CD4-positive, CD25-positive, alpha-beta regulatory T cell (primary cell): ENCODE results near the gene RETSAT. TPM values are rescaled to one million over a fixed set of nuclear protein-coding genes. Genes with fewer than 3 reads are reported as not detected.
"Not testable (repeated sequence)": the region's sequence is repeated elsewhere in the genome, so short reads cannot be mapped to it uniquely, and the experiment has no call there.

Experiments used
- ATAC-seq, 2 donors: fragments of 150-1000 bp; cut with Tn5 transposase; one replicate each; pipeline ENCODE4 v1.10.0; 2021; ENCODE audit warnings: low read depth in 2 of 2, moderate number of reproducible peaks in 2 of 2, moderate library complexity in 1 of 2
- DNase-seq, 3 donors: peaks; one replicate each; pipeline versions ENCODE4 v3.0.0 to v3.0.0-alpha.2; 2012 to 2022; ENCODE audit warnings: mixed read lengths in 1 of 3
- H3K27ac ChIP-seq: one replicate; pipeline ENCODE4 v1.7.0; 2013; ENCODE audit warnings: mild to moderate bottlenecking, low read length; ENCODE audit not compliant: insufficient read depth, poor library complexity, severe bottlenecking
- H3K27me3 ChIP-seq: one replicate; pipeline ENCODE4 v1.7.0; 2013; ENCODE audit warnings: low read length; ENCODE audit not compliant: control insufficient read depth, insufficient read depth
- H3K36me3 ChIP-seq: one replicate; pipeline ENCODE4 v1.7.0; 2013; ENCODE audit warnings: mild to moderate bottlenecking, low read length, moderate library complexity; ENCODE audit not compliant: control insufficient read depth, insufficient read depth
- H3K4me1 ChIP-seq: 2 replicates; pipeline ENCODE4 v1.7.0; 2013; ENCODE audit warnings: mild to moderate bottlenecking, low read length; ENCODE audit not compliant: insufficient read depth, control insufficient read depth, poor library complexity, severe bottlenecking
- H3K4me3 ChIP-seq: one replicate; pipeline ENCODE4 v1.7.0; 2013; ENCODE audit warnings: low read depth, mild to moderate bottlenecking, low read length, moderate library complexity
- H3K9me3 ChIP-seq, 2 experiments: 1 replicate in 1 of 2; 2 replicates in 1 of 2; pipeline ENCODE4 v1.7.0; 2013; ENCODE audit warnings: low read length in 2 of 2, mild to moderate bottlenecking in 1 of 2, moderate library complexity in 1 of 2; ENCODE audit not compliant: control insufficient read depth in 2 of 2
- H3K27ac Mint-ChIP-seq, 3 donors: one replicate each; pipeline ENCODE4 v1.8.0; 2020 to 2022; ENCODE audit warnings: mild to moderate bottlenecking in 3 of 3, mixed read lengths in 3 of 3, moderate library complexity in 2 of 3
- H3K27me3 Mint-ChIP-seq: one replicate; pipeline ENCODE4 v1.8.0; 2022; ENCODE audit warnings: mild to moderate bottlenecking, mixed read lengths
- H3K36me3 Mint-ChIP-seq: one replicate; pipeline ENCODE4 v1.8.0; 2020; ENCODE audit warnings: mixed read lengths
- H3K4me1 Mint-ChIP-seq, 4 donors: one replicate each; pipeline ENCODE4 v1.8.0; 2020 to 2022; ENCODE audit warnings: mixed read lengths in 4 of 4, mild to moderate bottlenecking in 1 of 4
- H3K4me3 Mint-ChIP-seq, 4 donors: one replicate each; pipeline ENCODE4 v1.8.0; 2020 to 2022; ENCODE audit warnings: mild to moderate bottlenecking in 4 of 4, mixed read lengths in 4 of 4, moderate library complexity in 3 of 4
- H3K9me3 Mint-ChIP-seq, 7 donors: one replicate each; pipeline ENCODE4 v1.8.0; 2020 to 2022; ENCODE audit warnings: mixed read lengths in 7 of 7, mild to moderate bottlenecking in 3 of 7, moderate library complexity in 2 of 7
- polyA plus RNA-seq, 4 donors: library from polyadenylated mRNA; unstranded; fragments of 300-500 nt; fragmentation: Illumina TruSeq; gene quantifications; one replicate each; pipeline ENCODE4 v1.2.3, GENCODE V29; 2021
- total RNA-seq: library from RNA; stranded (reverse); gene quantifications from one replicate; pipeline ENCODE4 v1.2.3, GENCODE V29; 2022

RETSAT gene
- total and polyA plus RNA-seq, 5 donors from 2014 or later: 13.8 to 32.4 (median 16.4) TPM

DNA sequence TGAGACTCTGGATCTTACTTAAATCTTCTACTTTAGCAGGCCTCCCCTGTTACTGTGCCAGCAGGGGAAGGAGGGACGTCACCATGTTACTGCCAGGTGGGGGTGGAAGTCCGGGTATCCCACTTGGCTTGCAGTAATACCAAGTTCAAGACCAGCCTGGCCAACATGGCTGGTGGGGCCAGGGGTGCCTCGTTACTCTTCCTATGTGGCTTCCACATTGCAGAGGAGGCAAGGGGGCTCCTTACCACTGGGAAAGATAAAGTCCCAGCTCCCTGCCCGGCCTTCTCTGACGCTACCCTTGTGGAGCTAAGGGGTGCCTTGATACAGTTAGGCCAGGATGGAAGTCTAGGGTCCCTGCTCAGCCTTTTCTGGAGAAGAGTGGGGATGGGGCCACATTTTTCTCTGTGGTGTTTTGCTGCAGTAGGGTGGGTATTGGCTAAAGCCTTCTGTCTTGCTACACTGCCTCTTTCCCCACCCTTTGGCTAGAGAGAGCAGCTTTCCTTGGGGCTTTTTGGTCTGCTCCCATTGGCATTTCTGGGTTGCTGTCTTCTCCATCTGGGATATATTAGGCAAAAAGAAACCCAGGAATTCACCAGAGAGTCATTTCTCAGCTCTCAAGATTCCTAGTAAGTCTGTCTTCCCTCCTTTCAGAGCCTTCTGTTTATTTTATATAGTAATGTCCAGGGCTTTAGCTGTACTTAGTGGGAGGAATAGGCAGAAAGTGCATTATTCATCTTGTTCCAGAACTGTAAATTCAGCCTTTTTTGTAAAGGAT is 22.1 kb upstream of the RETSAT start:
- Histone ChIP-seq H3K27me3 (no peaks in the 10 kb centered on the region), H3K4me1 (no peaks in the 10 kb centered on the region), H3K27ac (no peak overlapping the region), H3K4me3 (no peak overlapping the region), H3K36me3 (peaks cover 46% of the 10 kb centered on the region), H3K9me3 (peaks cover 4 to 8% of the 10 kb centered on the region in 2 experiments)
- ATAC-seq (no peak), DNase-seq (no peak)
- Mint-ChIP-seq H3K4me1 (peaks cover 0 to 7% (median 3%) of the 10 kb centered on the region in 4 donors), H3K4me3 (no peak overlapping the region), H3K27ac (peak overlapping the region in 1 of 3 donors; percentile 26), H3K9me3 (peaks cover 0 to 4% (median 0%) of the 10 kb centered on the region in 7 donors), H3K27me3 (no peaks in the 10 kb centered on the region), H3K36me3 (peaks cover 49% of the 10 kb centered on the region)

DNA sequence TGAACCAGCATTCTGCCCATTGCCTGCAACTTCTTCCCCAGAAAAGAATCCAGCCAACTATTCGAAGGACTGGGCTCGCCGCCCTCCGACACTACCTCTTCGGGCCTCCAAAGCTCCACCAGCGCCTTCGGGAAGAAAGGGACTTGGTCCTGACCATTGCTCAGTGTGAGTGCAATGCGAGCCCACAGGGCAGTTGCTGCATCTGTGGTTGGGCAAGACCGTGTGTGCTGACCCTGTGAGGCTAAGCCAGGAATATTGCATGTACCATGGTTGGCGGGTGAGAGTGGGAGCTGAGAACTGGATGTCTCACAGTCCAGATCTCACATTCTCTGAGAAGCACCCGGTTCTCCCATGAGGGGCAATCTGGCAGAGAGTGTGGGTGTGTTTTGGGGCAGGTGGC is 16.7 kb upstream of the RETSAT start:
- Histone ChIP-seq H3K27ac (no peak overlapping the region), H3K4me3 (no peak overlapping the region), H3K36me3 (peaks cover 15% of the 10 kb centered on the region), H3K27me3 (no peaks in the 10 kb centered on the region), H3K9me3 (no peaks in the 10 kb centered on the region), H3K4me1 (no peaks in the 10 kb centered on the region)
- Mint-ChIP-seq H3K9me3 (peaks cover 0 to 2% (median 0%) of the 10 kb centered on the region in 7 donors), H3K27ac (no peak overlapping the region), H3K27me3 (no peaks in the 10 kb centered on the region), H3K36me3 (peaks cover 41% of the 10 kb centered on the region), H3K4me1 (peaks cover 0 to 7% (median 3%) of the 10 kb centered on the region in 4 donors), H3K4me3 (no peak overlapping the region)
- ATAC-seq (no peak), DNase-seq (no peak)

DNA sequence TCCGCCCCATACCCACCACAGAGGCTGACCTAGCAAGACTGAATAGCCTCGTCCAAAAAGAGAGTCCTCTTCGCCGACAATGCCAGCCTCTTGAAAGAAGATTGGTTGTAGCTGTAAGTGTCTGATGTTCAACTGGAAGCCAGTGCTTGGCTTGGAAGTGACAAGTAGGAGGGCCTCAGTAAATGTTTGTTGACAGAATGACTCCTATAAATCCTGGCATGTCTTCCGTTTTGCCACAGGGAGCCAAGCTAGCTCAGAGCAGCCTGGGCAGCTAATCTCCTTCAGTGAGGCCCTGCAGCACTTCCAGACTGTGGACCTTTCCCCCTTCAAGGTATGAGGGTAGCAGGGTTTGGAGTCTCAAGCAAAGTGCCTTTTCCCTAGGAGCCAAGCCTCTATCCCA is 15.2 kb upstream of the RETSAT start:
- Histone ChIP-seq H3K4me1 (no peaks in the 10 kb centered on the region), H3K36me3 (peaks cover 15% of the 10 kb centered on the region), H3K4me3 (no peak overlapping the region), H3K9me3 (no peaks in the 10 kb centered on the region), H3K27me3 (no peaks in the 10 kb centered on the region), H3K27ac (no peak overlapping the region)
- ATAC-seq (no peak), DNase-seq (no peak)
- Mint-ChIP-seq H3K36me3 (peaks cover 34% of the 10 kb centered on the region), H3K4me3 (no peak overlapping the region), H3K27me3 (no peaks in the 10 kb centered on the region), H3K4me1 (no peaks in the 10 kb centered on the region), H3K9me3 (peaks cover 0 to 2% (median 0%) of the 10 kb centered on the region in 7 donors), H3K27ac (no peak overlapping the region)

DNA sequence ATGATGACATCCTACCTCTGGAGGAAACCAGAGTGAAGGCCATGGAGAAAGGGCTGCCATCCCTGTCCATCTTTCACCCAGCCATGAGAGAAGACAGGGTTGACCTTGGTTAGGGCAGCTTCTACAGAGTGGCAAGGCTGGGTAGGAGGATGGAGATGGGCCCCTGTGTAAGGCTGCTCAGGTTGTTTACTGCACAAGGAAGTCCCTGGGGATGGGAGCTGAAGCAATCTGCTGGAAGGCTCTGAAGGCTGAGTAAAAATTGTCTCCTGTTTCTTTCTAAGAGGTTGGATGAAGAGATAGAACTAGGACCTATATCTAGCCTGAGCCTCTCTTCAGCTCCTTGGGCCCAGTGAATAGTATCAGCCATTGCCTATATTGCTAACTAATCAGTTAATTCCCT is 14.6 kb upstream of the RETSAT start:
- H3K27me3 ChIP-seq: no peaks in the 10 kb centered on the region
- H3K36me3 ChIP-seq: peaks cover 15% of the 10 kb centered on the region
- no peak overlapping the region for H3K27ac ChIP-seq
- Mint-ChIP-seq H3K4me1 (no peaks in the 10 kb centered on the region), H3K27me3 (no peaks in the 10 kb centered on the region), H3K27ac (no peak overlapping the region), H3K4me3 (no peak overlapping the region), H3K9me3 (peaks cover 0 to 1% (median 0%) of the 10 kb centered on the region in 7 donors), H3K36me3 (peaks cover 32% of the 10 kb centered on the region)
- no peak for DNase-seq
- no peak for ATAC-seq
- no peaks in the 10 kb centered on the region for H3K9me3 ChIP-seq
- H3K4me1 ChIP-seq: no peaks in the 10 kb centered on the region
- no peak overlapping the region for H3K4me3 ChIP-seq

DNA sequence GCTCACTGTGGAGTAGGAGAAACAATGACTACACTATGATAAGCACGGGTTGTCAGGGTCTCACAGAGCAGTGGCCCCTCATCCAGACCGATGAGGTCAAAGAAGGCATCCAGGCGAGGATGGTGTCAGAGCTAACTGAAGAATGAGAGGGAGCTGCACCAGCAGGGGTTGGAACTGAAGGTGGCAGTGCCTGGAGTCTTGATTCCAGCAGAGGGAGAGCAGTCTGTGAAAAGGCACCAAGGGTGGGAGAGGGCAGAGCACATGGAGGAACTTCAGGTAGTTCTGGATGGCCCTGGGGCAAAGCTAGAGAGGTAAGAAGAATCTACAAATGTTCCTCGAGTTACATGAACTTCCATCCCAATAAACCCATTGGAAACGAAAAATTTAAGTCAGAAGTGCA is 12.9 kb upstream of the RETSAT start:
- Histone ChIP-seq H3K27me3 (no peaks in the 10 kb centered on the region), H3K4me3 (no peak overlapping the region), H3K27ac (no peak overlapping the region), H3K9me3 (no peaks in the 10 kb centered on the region), H3K36me3 (peaks cover 27% of the 10 kb centered on the region), H3K4me1 (no peaks in the 10 kb centered on the region)
- no peak for ATAC-seq
- no peak for DNase-seq
- H3K36me3 Mint-ChIP-seq: peaks cover 35% of the 10 kb centered on the region
- no peaks in the 10 kb centered on the region for H3K27me3 Mint-ChIP-seq
- no peak overlapping the region for H3K27ac Mint-ChIP-seq
- H3K9me3 Mint-ChIP-seq: peaks cover 0 to 1% (median 0%) of the 10 kb centered on the region in 7 donors
- peaks cover 0 to 2% (median 0%) of the 10 kb centered on the region in 4 donors for H3K4me1 Mint-ChIP-seq
- H3K4me3 Mint-ChIP-seq: no peak overlapping the region

DNA sequence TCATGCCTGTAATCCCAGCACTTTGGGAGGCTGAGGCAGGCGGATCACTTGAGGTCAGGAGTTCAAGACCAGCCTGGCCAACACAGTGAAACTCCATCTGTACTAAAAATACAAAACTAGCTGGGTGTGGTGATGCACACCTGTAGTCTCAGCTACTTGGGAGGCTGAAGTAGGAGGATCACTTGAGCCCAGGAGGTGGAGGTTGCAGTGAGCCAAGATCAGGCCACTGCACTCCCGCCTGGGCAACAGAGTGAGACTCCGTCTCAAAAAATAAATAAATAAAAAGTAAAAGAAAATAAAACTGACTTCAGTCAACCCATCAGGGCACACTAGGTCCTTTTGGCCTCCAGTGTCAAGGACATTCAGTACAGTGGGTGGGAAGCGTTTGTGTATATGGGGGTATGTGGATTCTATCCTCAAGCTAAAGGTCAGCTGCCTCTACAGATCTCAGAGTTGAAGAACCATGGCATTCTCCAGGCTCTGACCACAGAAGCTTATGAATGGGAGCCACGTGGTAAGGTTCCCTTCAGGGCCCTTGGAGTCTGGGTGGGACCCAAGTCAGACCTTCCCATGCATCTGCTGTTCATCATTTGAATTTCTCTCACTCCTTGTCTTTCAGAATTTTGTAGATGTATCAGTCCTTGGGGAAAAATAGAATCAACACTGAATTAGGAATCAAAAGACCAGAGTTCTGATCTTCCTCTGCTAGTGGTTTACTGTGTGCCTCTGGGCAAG is 8.5 kb upstream of the RETSAT start:
- H3K4me3 ChIP-seq, H3K4me1 ChIP-seq, DNase-seq, ATAC-seq, H3K27ac ChIP-seq, H3K27me3 Mint-ChIP-seq, H3K4me3 Mint-ChIP-seq, H3K9me3 Mint-ChIP-seq, H3K27ac Mint-ChIP-seq, H3K27me3 ChIP-seq, H3K9me3 ChIP-seq: not testable (repeated sequence)
- H3K36me3 ChIP-seq: peaks cover 29% of the 10 kb centered on the region
- Mint-ChIP-seq H3K4me1 (peaks cover 0 to 13% (median 8%) of the 10 kb centered on the region in 4 donors), H3K36me3 (peaks cover 43% of the 10 kb centered on the region)

DNA sequence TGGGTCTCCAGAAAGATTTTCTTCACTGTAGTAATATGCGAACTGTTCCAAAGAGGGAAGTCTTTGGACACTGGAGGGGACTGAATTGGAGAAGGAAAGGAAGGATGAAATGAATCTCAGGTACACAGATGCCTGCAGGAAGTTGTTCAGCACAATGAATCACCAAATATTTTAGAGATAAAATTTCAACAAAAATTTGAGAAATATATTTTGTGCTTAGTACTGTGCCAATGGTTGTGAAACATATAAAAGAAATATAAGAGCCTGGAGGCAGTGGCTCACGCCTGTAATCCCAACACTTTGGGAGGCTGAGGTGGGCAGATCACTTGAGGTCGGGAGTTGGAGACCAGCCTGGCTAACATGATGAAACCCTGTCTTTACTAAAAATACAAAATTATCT is 3.4 kb upstream of the RETSAT start:
- H3K4me3 Mint-ChIP-seq: peak overlapping the region in 3 of 4 donors; percentile 22 to 65 (median 39)
- DNase-seq (no peak), ATAC-seq (no peak)
- H3K4me1 ChIP-seq: peaks cover 38% of the 10 kb centered on the region
- H3K27ac Mint-ChIP-seq: peak overlapping the region in 1 of 3 donors; percentile 26
- no peaks in the 10 kb centered on the region for H3K9me3 Mint-ChIP-seq
- peaks cover 31% of the 10 kb centered on the region for H3K36me3 Mint-ChIP-seq
- H3K9me3 ChIP-seq: no peaks in the 10 kb centered on the region
- H3K27ac ChIP-seq: no peak overlapping the region
- no peaks in the 10 kb centered on the region for H3K27me3 ChIP-seq
- no peaks in the 10 kb centered on the region for H3K27me3 Mint-ChIP-seq
- H3K4me3 ChIP-seq: no peak overlapping the region
- H3K4me1 Mint-ChIP-seq: peaks cover 12 to 54% (median 33%) of the 10 kb centered on the region in 4 donors
- H3K36me3 ChIP-seq: peaks cover 19% of the 10 kb centered on the region
